Occipital lobe (tissue), 2 donors: Measurements from ENCODE around the gene CDRT4. TPM values are rescaled to one million over a fixed set of nuclear protein-coding genes. Genes with fewer than 3 reads are reported as not detected.

Source experiments
- DNase-seq: peaks from one replicate; lab custom pipeline; 2025; lab: John Stamatoyannopoulos, UW
- total RNA-seq: library from RNA; depleted of rRNA; stranded (reverse); fragments of >200 nt; gene quantifications from one replicate; pipeline ENCODE4 v1.2.3, GENCODE V29; 2014

CDRT4 gene
- total RNA-seq, 1 donor from 2014 or later, result 10.0 TPM

GRCh38 chr17:15432807-15433611 lies 34.4 kb downstream of the CDRT4 start:
- no peak for DNase-seq

GRCh38 chr17:15431766-15432165 lies 35.7 kb downstream of the CDRT4 start:
- DNase-seq, result no peak

DNA sequence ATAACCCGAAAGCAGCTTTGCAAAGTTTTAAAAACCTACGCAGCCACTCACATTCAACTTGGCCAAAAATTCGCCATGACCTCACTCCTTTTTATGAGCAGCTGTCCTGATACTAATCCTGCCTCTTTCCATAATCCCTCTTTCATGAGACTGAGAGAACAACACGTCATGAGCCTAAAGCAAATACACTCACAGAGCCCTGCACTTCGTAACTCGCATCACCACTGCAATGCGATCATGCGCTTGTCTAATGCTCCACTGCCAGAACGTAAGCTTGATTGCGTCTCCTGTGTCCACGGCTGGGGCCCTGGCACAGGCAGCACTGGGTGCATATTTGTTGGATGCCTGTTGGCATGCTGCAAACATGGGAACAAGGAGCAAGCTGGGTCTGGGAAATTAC lies 36.2 kb downstream of the CDRT4 start:
- no peak for DNase-seq

DNA sequence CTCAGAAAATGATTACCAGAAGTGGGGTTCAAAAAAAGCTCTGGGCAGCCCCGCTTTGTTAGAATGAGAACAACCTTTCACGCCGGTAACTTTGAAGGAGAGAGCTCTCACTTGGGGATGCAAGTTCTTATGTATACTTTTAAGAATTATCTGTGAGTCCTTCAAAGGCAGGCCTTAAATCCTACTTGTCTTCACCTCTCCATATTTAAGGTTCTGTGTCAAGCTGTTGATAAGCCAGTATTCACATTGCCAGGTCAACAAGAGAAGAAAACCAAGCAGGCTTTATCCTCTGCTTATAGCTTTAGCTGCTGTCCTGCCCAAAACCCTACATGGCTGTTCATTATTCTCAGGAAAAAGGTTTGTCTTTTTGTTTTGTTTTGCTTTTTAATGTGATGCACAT lies 42.9 kb downstream of the CDRT4 start:
- no peak for DNase-seq

DNA sequence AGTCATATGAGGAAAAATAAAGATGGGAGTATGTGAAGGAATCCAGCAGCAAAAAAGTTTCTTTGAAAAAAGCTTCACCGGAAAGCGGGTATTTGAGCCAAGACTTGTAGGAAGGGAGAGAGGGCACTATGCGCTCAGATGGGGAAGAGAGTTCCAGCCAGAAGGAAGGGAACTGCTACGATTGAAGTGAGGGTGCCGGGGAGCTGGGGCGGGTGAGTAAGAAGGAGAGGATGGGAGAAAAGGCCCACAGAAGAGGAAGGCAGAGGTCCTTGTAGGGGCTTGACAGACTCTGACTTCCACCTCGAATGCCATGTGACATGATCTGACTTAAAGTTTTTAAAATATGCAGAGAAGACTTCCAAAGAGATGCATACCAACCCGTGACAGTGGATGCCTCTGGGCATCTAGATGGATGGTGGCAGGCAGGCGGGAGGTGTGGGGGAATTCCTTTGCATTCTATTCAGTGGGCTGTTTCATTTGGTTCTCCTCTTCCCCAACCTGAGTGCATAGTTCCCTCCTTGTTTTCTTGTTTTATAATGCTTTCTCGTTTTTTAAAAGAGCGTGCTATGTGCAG lies 44.9 kb downstream of the CDRT4 start:
- DNase-seq, result no peak

GRCh38 chr17:15418781-15419180 lies 48.6 kb downstream of the CDRT4 start:
- no peak for DNase-seq

DNA sequence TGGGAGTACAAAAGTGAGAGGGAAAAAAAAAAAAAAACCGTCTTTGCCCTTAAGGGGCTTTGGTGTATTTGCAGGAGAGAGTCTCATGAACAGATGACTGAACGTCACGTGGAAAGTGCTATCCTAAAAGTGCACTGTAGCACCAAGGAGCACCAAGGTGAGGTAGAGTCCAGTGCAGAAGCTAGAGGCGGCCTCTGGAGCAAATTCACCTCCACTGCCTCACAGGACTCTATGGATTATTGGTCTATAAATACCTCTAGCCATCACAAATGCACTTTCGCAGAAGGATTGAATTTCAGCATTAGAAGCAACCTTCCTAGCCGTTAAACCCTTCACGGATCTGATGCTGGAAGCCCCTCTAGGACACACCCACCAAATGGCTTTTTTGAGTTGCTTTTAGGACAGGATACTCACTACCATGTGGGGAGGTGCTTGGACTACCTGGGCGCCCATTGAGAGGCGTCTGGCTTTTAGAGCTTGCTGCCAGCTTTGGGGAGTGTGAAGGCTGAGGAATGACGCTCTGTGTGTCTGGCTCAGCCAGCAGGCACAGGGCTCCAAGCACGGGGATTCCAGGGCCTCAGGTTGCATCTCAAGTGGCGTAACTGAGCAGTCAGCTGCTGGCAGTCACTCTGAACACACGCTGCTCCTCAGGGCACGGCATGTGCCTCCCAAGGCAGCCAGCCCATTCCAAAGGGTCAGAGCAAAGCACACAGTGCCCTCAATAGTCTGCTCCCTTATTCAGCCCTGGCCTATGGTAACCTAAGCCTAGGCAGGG lies 52.7 kb downstream of the CDRT4 start:
- DNase-seq, result no peak

- no peak for DNase-seq
These were observed 54.2 kb downstream of the CDRT4 start for GRCh38 chr17:15413101-15413771.

DNA sequence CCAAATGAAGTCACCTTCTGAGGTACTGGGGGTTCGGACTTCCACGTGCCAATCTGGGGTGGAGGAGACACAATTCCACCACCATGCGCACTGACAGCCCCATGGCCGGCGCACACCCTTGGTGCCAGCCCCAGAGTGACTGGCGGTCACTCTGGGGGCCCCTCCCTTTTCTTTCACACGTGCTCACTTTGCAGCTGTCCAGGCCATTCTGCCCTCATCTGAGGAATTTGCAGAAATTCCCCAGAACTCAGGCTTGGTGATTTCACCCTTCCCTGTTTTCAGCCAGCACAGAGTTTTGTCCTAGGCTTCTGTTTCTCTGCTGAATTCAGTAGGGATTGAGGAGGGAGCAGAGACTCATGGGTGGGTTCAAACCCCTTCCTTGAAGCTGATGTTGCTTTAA lies 54.8 kb downstream of the CDRT4 start:
- DNase-seq, result no peak

DNA sequence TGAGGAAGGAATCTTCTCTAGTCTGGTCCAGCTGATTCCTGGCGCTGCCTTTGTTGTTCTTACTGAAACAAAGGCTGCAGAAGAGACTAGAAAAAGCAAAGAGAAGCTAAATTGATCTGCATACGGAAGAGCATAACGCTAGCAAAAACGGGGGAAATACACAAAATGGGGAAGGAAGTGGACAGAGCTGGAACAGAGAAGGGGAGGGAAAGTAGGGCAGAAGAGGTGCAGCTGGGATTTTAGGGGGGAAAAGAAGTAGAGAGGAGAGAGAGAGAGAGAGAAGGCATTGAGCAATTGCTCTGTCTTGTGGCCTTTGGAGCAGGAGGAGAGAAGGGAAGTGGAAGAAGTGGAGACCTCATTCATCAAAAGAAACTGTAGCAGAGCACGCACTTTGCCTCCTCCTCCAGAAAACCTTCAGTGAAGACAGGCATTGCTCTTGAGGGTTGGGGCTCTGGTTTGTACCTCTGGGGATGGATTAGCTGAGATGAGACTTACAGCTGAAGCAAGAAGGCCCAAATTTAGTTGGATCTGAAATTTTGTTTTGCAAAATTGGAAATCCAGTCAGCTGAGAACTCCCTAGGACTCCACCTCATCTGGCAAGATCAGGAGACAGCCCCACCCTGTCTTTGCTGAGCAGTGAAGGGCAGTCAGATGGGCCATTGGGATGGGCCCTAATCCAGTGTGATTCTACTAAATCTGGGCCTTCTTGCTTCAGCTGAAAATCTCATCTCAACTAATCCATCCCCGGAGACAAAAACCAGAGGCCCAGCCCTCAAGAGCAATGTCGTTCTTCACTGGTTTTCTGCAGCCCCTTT lies 55.8 kb downstream of the CDRT4 start:
- no peak for DNase-seq

- DNase-seq, result no peak
These were observed 57.6 kb downstream of the CDRT4 start for GRCh38 chr17:15409721-15410250.

- no peak for DNase-seq
These were observed 58.6 kb downstream of the CDRT4 start for GRCh38 chr17:15408803-15409202.

DNA sequence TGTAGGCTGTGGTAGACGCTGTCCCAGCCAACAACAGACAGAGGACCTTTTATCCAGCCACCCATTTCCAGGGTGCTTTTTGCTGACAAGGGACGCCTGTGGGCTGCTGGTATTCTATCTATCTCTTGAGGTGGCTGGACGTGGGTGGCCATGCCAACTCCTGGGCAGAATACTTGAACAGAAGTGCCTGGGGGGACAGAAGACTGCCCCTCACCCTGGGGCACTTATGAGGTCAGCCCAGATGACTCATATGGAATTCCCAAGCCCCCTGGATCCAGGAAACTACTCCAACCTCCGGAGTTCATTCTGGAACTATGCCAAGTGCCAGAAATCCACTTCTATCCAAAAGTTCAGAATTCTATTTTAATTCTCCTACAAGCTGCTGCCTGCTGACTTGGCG lies 61.3 kb downstream of the CDRT4 start:
- DNase-seq, result no peak

GRCh38 chr17:15405058-15405415 lies 62.4 kb downstream of the CDRT4 start:
- no peak for DNase-seq

GRCh38 chr17:15404106-15405057 lies 63.0 kb downstream of the CDRT4 start:
- no peak for DNase-seq

- no peak for DNase-seq
These were observed 64.0 kb downstream of the CDRT4 start for GRCh38 chr17:15403276-15403939.

GRCh38 chr17:15399443-15399842 lies 68.0 kb downstream of the CDRT4 start:
- no peak for DNase-seq

- DNase-seq, result peak; percentile 26
These were observed 68.6 kb downstream of the CDRT4 start for GRCh38 chr17:15398736-15399331.

DNA sequence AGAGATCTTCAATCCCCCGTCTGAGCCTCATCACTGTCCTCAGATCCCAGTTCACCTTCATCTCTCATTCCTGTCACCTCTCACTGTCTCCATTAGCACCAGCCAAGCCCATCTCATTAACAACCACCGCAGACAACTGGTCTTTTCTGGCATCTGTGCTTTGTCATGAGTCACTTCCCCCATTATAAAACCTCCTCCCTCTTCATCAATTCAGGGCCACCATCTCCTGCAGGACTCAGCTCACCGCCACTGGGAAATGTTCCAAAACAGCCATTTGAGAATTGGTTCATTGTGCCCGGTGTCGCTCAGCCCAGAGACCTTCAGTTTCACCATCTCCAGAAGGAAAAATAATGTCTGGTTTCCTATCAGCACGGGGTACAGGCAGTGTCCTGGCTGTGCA lies 69.1 kb downstream of the CDRT4 start:
- no peak for DNase-seq
